Measurements from ENCODE around the gene SLIT3.

DNA sequence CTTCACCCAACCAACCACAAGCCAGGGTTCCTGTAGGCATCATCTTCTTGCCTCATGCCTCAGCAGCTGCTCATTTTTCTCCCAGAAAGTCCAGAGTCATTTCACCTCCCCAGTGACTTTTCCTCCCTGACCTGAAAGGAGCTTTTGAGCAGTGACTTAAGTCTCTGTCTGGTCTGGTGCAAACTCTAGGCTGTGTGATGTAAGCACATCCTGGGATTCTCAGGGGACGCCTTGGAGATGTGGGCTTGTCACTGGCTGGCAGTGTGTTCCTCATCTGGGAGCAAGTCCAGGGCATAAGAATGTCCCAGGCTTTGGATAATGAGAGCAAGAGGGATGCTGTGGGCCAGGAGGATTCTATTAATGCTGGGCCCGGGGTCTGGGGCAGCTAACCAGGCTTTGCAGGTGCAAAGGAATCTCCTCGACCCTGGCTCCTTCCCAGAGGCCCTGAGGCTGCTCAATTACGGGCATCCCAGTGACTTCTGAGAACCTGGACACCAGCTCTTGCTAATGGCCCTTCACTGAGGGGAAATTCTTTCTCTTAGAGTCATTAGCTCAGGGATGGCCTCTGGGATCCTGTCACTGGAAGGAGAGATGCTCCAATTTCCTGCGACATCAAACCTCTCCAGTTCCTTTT, 510.8 kb downstream of the SLIT3 start:
- no peak for TF ChIP-seq CTCF (IDR thresholded peaks at IDR 0.05)
- no peak for TF ChIP-seq EP300 (IDR thresholded peaks at IDR 0.05)

Measured in esophagus muscularis mucosa (tissue), 3 donors.